AG04450 (cell line): ENCODE data around the gene BCAN. TPM values are rescaled to one million over a fixed set of nuclear protein-coding genes. Genes with fewer than 3 reads are reported as not detected.

Experiments used
- CTCF ChIA-PET: fragments of 300-600, 350-600 bp; formaldehyde crosslinking; extraction: SDS; loops from one replicate; lab custom pipeline; 2022; ENCODE audit warnings: antibody characterized with exemption, inconsistent platforms; lab: Charles Lee
- POLR2A ChIA-PET: fragments of 350-600 bp; formaldehyde crosslinking; extraction: SDS; loops from one replicate; lab custom pipeline; 2021; ENCODE audit warnings: antibody characterized with exemption, inconsistent platforms; lab: Yijun Ruan, JAX
- DNase-seq: peaks from one replicate; pipeline ENCODE4 v3.0.0-alpha.2; 2011; ENCODE audit warnings: low read depth, low spot score
- H3K27ac ChIP-seq: one replicate; pipeline ENCODE4 v1.5.1; 2012; ENCODE audit warnings: low read depth, low read length, control low read depth
- H3K27me3 ChIP-seq: one replicate; pipeline ENCODE4 v1.6.0; 2012; ENCODE audit warnings: low read length; ENCODE audit not compliant: control insufficient read depth, insufficient read depth
- H3K4me3 ChIP-seq: 2 replicates; pipeline ENCODE4 v1.5.1; 2011; ENCODE audit warnings: mild to moderate bottlenecking, low read depth, low read length, control low read depth
- H3K9me3 ChIP-seq: 2 replicates; pipeline ENCODE4 v1.5.1; 2012; ENCODE audit warnings: low read length; ENCODE audit not compliant: control insufficient read depth, insufficient read depth
- polyA minus RNA-seq: library from RNA; depleted of rRNA, polyadenylated mRNA; stranded (reverse); fragments of >200 nt; gene quantifications from 2 replicates; pipeline ENCODE4 v1.2.3, GENCODE V29; 2011; rRNA and poly(A)+ RNA removed
- polyA plus RNA-seq: library from polyadenylated mRNA; depleted of rRNA; stranded (reverse); fragments of >200 nt; gene quantifications from 2 replicates; pipeline ENCODE4 v1.2.3, GENCODE V29; 2011; rRNA removed
- TF ChIP-seq, protein P1 (sequence below): IDR thresholded peaks from 2 replicates; pipeline ENCODE4 v1.5.1; 2011; ENCODE audit warnings: low read depth, low read length, control low read depth, inconsistent platforms

BCAN gene, protein sequence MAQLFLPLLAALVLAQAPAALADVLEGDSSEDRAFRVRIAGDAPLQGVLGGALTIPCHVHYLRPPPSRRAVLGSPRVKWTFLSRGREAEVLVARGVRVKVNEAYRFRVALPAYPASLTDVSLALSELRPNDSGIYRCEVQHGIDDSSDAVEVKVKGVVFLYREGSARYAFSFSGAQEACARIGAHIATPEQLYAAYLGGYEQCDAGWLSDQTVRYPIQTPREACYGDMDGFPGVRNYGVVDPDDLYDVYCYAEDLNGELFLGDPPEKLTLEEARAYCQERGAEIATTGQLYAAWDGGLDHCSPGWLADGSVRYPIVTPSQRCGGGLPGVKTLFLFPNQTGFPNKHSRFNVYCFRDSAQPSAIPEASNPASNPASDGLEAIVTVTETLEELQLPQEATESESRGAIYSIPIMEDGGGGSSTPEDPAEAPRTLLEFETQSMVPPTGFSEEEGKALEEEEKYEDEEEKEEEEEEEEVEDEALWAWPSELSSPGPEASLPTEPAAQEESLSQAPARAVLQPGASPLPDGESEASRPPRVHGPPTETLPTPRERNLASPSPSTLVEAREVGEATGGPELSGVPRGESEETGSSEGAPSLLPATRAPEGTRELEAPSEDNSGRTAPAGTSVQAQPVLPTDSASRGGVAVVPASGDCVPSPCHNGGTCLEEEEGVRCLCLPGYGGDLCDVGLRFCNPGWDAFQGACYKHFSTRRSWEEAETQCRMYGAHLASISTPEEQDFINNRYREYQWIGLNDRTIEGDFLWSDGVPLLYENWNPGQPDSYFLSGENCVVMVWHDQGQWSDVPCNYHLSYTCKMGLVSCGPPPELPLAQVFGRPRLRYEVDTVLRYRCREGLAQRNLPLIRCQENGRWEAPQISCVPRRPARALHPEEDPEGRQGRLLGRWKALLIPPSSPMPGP
- 0.05 TPM in 1 of 2 replicates, not detected in the other for polyA plus RNA-seq
- polyA minus RNA-seq, result not detected in 2 replicates

DNA sequence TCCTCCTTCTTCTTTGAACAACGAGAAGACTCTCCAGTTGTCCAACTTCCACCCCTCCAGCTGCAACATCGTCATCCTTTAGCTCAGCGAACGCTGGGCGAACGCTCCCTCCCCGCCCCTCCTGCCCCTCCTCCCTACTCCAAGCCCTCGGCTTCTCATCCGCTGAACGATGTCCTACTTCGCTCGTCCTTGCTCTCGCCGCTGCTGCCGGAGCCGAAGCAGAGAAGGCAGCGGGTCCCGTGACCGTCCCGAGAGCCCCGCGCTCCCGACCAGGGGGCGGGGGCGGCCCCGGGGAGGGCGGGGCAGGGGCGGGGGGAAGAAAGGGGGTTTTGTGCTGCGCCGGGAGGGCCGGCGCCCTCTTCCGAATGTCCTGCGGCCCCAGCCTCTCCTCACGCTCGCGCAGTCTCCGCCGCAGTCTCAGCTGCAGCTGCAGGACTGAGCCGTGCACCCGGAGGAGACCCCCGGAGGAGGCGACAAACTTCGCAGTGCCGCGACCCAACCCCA, at the start of gene BCAN:
Gene BCAN (plus strand): TSS at position 357 of the 504 bp plus-strand sequence. CDS start 3,938 bp downstream, outside the sequence.
- CTCF ChIA-PET, result interaction anchor here (0.7 to 2.3 kb wide), 7 partner anchors 11 to 64 kb away, joined by 3 to 10 read pairs (median 4); partner anchors contain the start of gene CRABP2

DNA sequence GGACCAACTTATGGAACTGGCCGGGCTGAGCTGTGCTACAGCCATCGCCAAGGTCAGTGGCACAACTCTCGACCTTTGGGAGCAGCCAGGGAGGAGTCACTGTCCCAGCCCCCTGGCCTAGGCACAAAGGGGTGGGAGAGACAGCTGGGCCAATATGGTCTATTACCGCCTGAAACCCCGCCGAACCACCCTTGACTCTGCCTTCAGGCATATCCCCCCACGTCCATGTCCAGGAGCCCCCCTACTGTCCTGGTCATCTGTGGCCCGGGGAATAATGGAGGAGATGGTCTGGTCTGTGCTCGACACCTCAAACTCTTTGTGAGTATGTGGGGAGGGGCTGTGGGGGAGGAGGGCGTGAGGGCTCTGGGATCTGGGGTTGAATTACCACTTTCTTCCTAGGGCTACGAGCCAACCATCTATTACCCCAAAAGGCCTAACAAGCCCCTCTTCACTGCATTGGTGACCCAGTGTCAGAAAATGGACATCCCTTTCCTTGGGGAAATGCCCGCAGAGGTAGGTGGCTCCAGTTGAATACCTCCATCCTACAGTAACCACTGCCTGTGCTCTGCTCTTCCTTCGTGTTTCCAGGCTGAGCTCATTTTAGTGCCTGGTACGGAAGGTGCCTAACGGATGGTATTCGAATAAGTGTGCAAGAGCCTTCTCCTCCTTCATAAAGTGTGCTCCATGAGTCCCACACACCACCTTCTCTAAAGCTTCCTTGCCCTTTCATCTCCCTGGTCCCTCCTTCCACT, 49.6 kb upstream of the BCAN start:
- DNase-seq, result no peak
- Histone ChIP-seq H3K4me3 (peak overlapping the region; percentile 84), H3K27ac (no peak overlapping the region), H3K27me3 (no peaks in the 10 kb centered on the region), H3K9me3 (no peaks in the 10 kb centered on the region; the same call in 1 of the 2 replicates)
- POLR2A ChIA-PET, result interaction anchor here (0.9 to 1.3 kb wide), 3 partner anchors 21 to 143 kb away, joined by 3 to 6 read pairs (median 5); no protein-coding TSS in a partner anchor
- CTCF ChIA-PET, result interaction anchor here (0.5 to 2.0 kb wide), 4 partner anchors 35 to 207 kb away, joined by 4 to 5 read pairs (median 4); no protein-coding TSS in a partner anchor
- TF ChIP-seq, protein P1, sequence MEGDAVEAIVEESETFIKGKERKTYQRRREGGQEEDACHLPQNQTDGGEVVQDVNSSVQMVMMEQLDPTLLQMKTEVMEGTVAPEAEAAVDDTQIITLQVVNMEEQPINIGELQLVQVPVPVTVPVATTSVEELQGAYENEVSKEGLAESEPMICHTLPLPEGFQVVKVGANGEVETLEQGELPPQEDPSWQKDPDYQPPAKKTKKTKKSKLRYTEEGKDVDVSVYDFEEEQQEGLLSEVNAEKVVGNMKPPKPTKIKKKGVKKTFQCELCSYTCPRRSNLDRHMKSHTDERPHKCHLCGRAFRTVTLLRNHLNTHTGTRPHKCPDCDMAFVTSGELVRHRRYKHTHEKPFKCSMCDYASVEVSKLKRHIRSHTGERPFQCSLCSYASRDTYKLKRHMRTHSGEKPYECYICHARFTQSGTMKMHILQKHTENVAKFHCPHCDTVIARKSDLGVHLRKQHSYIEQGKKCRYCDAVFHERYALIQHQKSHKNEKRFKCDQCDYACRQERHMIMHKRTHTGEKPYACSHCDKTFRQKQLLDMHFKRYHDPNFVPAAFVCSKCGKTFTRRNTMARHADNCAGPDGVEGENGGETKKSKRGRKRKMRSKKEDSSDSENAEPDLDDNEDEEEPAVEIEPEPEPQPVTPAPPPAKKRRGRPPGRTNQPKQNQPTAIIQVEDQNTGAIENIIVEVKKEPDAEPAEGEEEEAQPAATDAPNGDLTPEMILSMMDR, result no peak

More for the DNA sequence above, at the start of gene BCAN:
- no peaks in the 10 kb centered on the region; the same call in 1 of the 2 replicates for H3K9me3 ChIP-seq
- no peak for DNase-seq
- peak within 1 kb of the TSS; percentile 37 for H3K4me3 ChIP-seq
- TF ChIP-seq, protein P1, result no peak
- H3K27me3 ChIP-seq, result peaks cover 91% of the 10 kb centered on the region
- POLR2A ChIA-PET, result no interaction called here
- no peak within 1 kb of the TSS for H3K27ac ChIP-seq

DNA sequence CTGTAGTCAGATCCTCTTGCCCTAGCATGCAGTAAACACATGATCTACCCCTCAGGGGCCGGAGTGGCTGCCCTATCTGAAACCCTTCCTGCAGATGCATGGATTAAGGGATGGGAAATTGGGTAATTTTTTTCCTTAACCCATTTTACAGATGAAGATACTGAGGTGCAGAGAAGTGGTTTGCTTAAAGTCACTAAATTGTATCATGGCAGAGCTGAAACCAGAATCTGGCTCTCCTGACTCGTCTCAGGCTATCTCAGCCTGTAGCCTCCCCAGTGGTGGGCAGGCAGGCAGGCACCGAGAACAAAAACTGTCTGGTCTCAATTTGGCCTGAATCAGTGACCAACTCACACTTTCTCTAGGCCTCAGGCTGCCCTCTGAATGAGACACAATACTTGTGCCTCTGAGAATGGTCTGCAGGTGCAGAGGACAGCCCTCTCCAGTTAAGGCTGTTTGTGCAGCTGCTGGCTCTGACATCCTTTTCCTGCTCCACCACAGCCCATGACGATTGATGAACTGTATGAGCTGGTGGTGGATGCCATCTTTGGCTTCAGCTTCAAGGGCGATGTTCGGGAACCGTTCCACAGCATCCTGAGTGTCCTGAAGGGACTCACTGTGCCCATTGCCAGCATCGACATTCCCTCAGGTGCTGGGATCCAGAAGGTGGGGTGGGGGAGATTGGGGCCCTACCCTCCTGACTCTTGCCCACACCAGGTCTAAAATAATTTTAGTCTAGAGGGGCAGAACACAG, 48.8 kb upstream of the BCAN start:
- Histone ChIP-seq H3K9me3 (no peaks in the 10 kb centered on the region; the same call in 1 of the 2 replicates), H3K27me3 (no peaks in the 10 kb centered on the region), H3K4me3 (0 out of 2 replicates have a peak overlapping the region, but pooled peaks have one; percentile 84), H3K27ac (no peak overlapping the region)
- no peak for DNase-seq
- CTCF ChIA-PET, result interaction anchor here (0.5 kb wide), 1 partner anchor 210 kb away, joined by 4 read pairs; no protein-coding TSS in a partner anchor
- POLR2A ChIA-PET, result interaction anchor here (0.6 kb wide), 1 partner anchor 19 kb away, joined by 3 read pairs; no protein-coding TSS in a partner anchor
- TF ChIP-seq, protein P1, result no peak

DNA sequence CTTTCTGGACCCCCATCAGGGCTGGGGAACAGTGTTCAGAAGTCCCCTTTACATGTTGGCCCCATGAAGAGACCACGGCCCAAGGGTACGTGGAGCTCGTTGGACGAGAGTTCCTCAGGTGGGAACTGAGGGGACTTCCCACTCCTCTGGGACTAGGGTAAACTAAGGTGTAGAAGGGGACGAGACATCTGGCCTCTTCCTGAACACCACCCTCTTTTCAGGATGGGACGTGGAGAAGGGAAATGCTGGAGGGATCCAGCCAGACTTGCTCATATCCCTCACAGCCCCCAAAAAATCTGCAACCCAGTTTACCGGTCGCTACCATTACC, 48.3 kb upstream of the BCAN start:
- Histone ChIP-seq H3K4me3 (no peak overlapping the region), H3K9me3 (no peaks in the 10 kb centered on the region; the same call in 1 of the 2 replicates), H3K27me3 (no peaks in the 10 kb centered on the region), H3K27ac (no peak overlapping the region)
- ChIA-PET POLR2A (interaction anchor here (0.6 to 1.0 kb wide), 2 partner anchors 19 to 93 kb away, joined by 3 to 4 read pairs; partner anchors contain the start of gene MEF2D), CTCF (interaction anchor here (0.5 to 1.0 kb wide), 3 partner anchors 15 to 210 kb away, joined by 3 to 5 read pairs (median 4); no protein-coding TSS in a partner anchor)
- TF ChIP-seq, protein P1, result no peak
- DNase-seq, result no peak
